CD1c-positive myeloid dendritic cell (primary cell): ENCODE measurements around the gene ORMDL2.
"Not testable (repeated sequence)": the region's sequence is repeated elsewhere in the genome, so short reads cannot be mapped to it uniquely, and the experiment has no call there.

Source experiments
- DNase-seq: peaks from one replicate; pipeline ENCODE4 v3.0.0-alpha.2; 2016; ENCODE audit errors: extremely low spot score

The ORMDL2 gene

GRCh38 chr12:55852740-55853139 lies 34.9 kb downstream of the ORMDL2 start:
- DNase-seq = no peak

GRCh38 chr12:55861396-55861795 lies 43.6 kb downstream of the ORMDL2 start:
- DNase-seq = no peak

- DNase-seq = no peak
Observed at GRCh38 chr12:55861871-55862270, 44.0 kb downstream of the ORMDL2 start.

GRCh38 chr12:55862286-55862685 lies 44.4 kb downstream of the ORMDL2 start:
- DNase-seq = no peak

- not testable (repeated sequence) for DNase-seq
Observed at GRCh38 chr12:55862931-55863330, 45.1 kb downstream of the ORMDL2 start.

GRCh38 chr12:55865327-55865726 lies 47.5 kb downstream of the ORMDL2 start:
- no peak for DNase-seq

- not testable (repeated sequence) for DNase-seq
Observed at GRCh38 chr12:55866454-55867004, 48.7 kb downstream of the ORMDL2 start.
